ENCODE data around the gene CDO1.
"Not testable (repeated sequence)": the region's sequence is repeated elsewhere in the genome, so short reads cannot be mapped to it uniquely, and the experiment has no call there.

CDO1 gene

GRCh38 chr5:115815006-115815692 lies 1.3 kb downstream of the CDO1 start:
- FAIRE-seq (no peak), DNase-seq (ENCODE audit: insufficient read length, low spot score) (no peak)
- no peak for TF ChIP-seq POLR2A (IDR thresholded peaks at IDR 0.05; ENCODE audit: low read depth, low read length)

GRCh38 chr5:115813719-115814118 lies 2.7 kb downstream of the CDO1 start:
- no peak for FAIRE-seq
- no peak for DNase-seq (ENCODE audit: insufficient read length, low spot score)
- no peak for TF ChIP-seq POLR2A (IDR thresholded peaks at IDR 0.05; ENCODE audit: low read depth, low read length)

- FAIRE-seq, result no peak
- no peak for TF ChIP-seq POLR2A (IDR thresholded peaks at IDR 0.05; ENCODE audit: low read depth, low read length)
- DNase-seq (ENCODE audit: insufficient read length, low spot score), result no peak
These were observed 4.1 kb downstream of the CDO1 start for GRCh38 chr5:115812372-115812771.

GRCh38 chr5:115811406-115811805 lies 5.1 kb downstream of the CDO1 start:
- no peak for FAIRE-seq
- no peak for TF ChIP-seq POLR2A (IDR thresholded peaks at IDR 0.05; ENCODE audit: low read depth, low read length)
- DNase-seq (ENCODE audit: insufficient read length, low spot score), result no peak

GRCh38 chr5:115810761-115811160 lies 5.7 kb downstream of the CDO1 start:
- no peak for DNase-seq (ENCODE audit: insufficient read length, low spot score)
- no peak for TF ChIP-seq POLR2A (IDR thresholded peaks at IDR 0.05; ENCODE audit: low read depth, low read length)
- FAIRE-seq, result no peak

GRCh38 chr5:115809946-115810345 lies 6.5 kb downstream of the CDO1 start:
- DNase-seq (ENCODE audit: insufficient read length, low spot score) (no peak), FAIRE-seq (no peak)
- no peak for TF ChIP-seq POLR2A (IDR thresholded peaks at IDR 0.05; ENCODE audit: low read depth, low read length)

GRCh38 chr5:115808066-115808465 lies 8.4 kb downstream of the CDO1 start:
- FAIRE-seq; DNase-seq (ENCODE audit: insufficient read length, low spot score): not testable (repeated sequence)

GRCh38 chr5:115807654-115808052 lies 8.8 kb downstream of the CDO1 start:
- no peak for FAIRE-seq
- DNase-seq (ENCODE audit: insufficient read length, low spot score), result no peak
- no peak for TF ChIP-seq POLR2A (IDR thresholded peaks at IDR 0.05; ENCODE audit: low read depth, low read length)

- no peak for FAIRE-seq
- DNase-seq (ENCODE audit: insufficient read length, low spot score), result no peak
- no peak for TF ChIP-seq POLR2A (IDR thresholded peaks at IDR 0.05; ENCODE audit: low read depth, low read length)
These were observed 9.3 kb downstream of the CDO1 start for GRCh38 chr5:115806986-115807653.

GRCh38 chr5:115801984-115802383 lies 14.5 kb downstream of the CDO1 start:
- FAIRE-seq (no peak), DNase-seq (ENCODE audit: insufficient read length, low spot score) (no peak)
- TF ChIP-seq POLR2A (IDR thresholded peaks at IDR 0.05; ENCODE audit: low read depth, low read length), result no peak

- TF ChIP-seq POLR2A (IDR thresholded peaks at IDR 0.05; ENCODE audit: low read depth, low read length), result no peak
- FAIRE-seq, result no peak
- DNase-seq (ENCODE audit: insufficient read length, low spot score), result no peak
These were observed 15.3 kb downstream of the CDO1 start for GRCh38 chr5:115801152-115801551.

- TF ChIP-seq POLR2A (IDR thresholded peaks at IDR 0.05; ENCODE audit: low read depth, low read length), result no peak
- FAIRE-seq (no peak), DNase-seq (ENCODE audit: insufficient read length, low spot score) (no peak)
These were observed 16.4 kb downstream of the CDO1 start for GRCh38 chr5:115800108-115800507.

- TF ChIP-seq POLR2A (IDR thresholded peaks at IDR 0.05; ENCODE audit: low read depth, low read length), result no peak
- no peak for DNase-seq (ENCODE audit: insufficient read length, low spot score)
- FAIRE-seq, result no peak
These were observed 18.2 kb downstream of the CDO1 start for GRCh38 chr5:115798252-115798651.

- FAIRE-seq, result no peak
- TF ChIP-seq POLR2A (IDR thresholded peaks at IDR 0.05; ENCODE audit: low read depth, low read length), result no peak
These were observed 19.8 kb downstream of the CDO1 start for GRCh38 chr5:115796656-115797055.

GRCh38 chr5:115795700-115796099 lies 20.8 kb downstream of the CDO1 start:
- FAIRE-seq (no peak), DNase-seq (ENCODE audit: insufficient read length, low spot score) (no peak)
- TF ChIP-seq POLR2A (IDR thresholded peaks at IDR 0.05; ENCODE audit: low read depth, low read length), result no peak

More at GRCh38 chr5:115796656-115797055, 19.8 kb downstream of the CDO1 start:
- DNase-seq (ENCODE audit: insufficient read length, low spot score), result no peak

Data from H54 (cell line).